Femur (tissue), 1 donor: ENCODE measurements around the gene BMPR1A.

ENCODE experiments used
- DNase-seq: peaks from one replicate; pipeline ENCODE4 v3.0.0-alpha.2; 2017

BMPR1A gene

GRCh38 chr10:86958116-86958900 lies 201.9 kb downstream of the BMPR1A start, which contains the start of gene SNCG:
Gene SNCG, plus strand, starts transcription at chr10:86958599. Its CDS starts 99 bp downstream, at chr10:86958698.
- peak; percentile 61 for DNase-seq

- DNase-seq, result no peak
These were observed 202.7 kb downstream of the BMPR1A start for GRCh38 chr10:86958901-86959736.

- DNase-seq, result no peak
These were observed 203.3 kb downstream of the BMPR1A start for GRCh38 chr10:86959737-86960002.

GRCh38 chr10:86960003-86960862 lies 203.8 kb downstream of the BMPR1A start:
- peak; percentile 63 for DNase-seq

GRCh38 chr10:86960863-86961434 lies 204.5 kb downstream of the BMPR1A start:
- no peak for DNase-seq

GRCh38 chr10:86961481-86962091 lies 205.2 kb downstream of the BMPR1A start:
- no peak for DNase-seq

GRCh38 chr10:86962136-86962980 lies 205.9 kb downstream of the BMPR1A start:
- no peak for DNase-seq

- DNase-seq, result no peak
These were observed 206.5 kb downstream of the BMPR1A start for GRCh38 chr10:86962981-86963310.

GRCh38 chr10:86963341-86963919 lies 207.0 kb downstream of the BMPR1A start:
- no peak for DNase-seq

GRCh38 chr10:86964061-86964846 lies 207.8 kb downstream of the BMPR1A start:
- DNase-seq, result peak; percentile 20

- DNase-seq, result no peak
These were observed 208.4 kb downstream of the BMPR1A start for GRCh38 chr10:86964847-86965190.

GRCh38 chr10:86965986-86966654 lies 209.7 kb downstream of the BMPR1A start:
- no peak for DNase-seq

GRCh38 chr10:86967481-86967941 lies 211.1 kb downstream of the BMPR1A start:
- DNase-seq, result peak; percentile 18

GRCh38 chr10:86968271-86968993 lies 212.0 kb downstream of the BMPR1A start, which contains the start of gene ADIRF:
Gene ADIRF, plus strand, starts transcription at chr10:86968482. Its CDS starts 63 bp downstream, at chr10:86968545.
- DNase-seq, result peak; percentile 53

GRCh38 chr10:86968994-86969355 lies 212.6 kb downstream of the BMPR1A start:
- DNase-seq, result peak; percentile 28

- DNase-seq, result peak; percentile 34
These were observed 213.1 kb downstream of the BMPR1A start for GRCh38 chr10:86969421-86970041.

GRCh38 chr10:86970162-86970981 lies 214.0 kb downstream of the BMPR1A start:
- peak; percentile 73 for DNase-seq

- DNase-seq, result no peak
These were observed 214.5 kb downstream of the BMPR1A start for GRCh38 chr10:86970982-86971231.
